ENCODE measurements around the gene MCCC2.
"Not testable (repeated sequence)": the region's sequence is repeated elsewhere in the genome, so short reads cannot be mapped to it uniquely, and the experiment has no call there.

- TF ChIP-seq, protein P1, sequence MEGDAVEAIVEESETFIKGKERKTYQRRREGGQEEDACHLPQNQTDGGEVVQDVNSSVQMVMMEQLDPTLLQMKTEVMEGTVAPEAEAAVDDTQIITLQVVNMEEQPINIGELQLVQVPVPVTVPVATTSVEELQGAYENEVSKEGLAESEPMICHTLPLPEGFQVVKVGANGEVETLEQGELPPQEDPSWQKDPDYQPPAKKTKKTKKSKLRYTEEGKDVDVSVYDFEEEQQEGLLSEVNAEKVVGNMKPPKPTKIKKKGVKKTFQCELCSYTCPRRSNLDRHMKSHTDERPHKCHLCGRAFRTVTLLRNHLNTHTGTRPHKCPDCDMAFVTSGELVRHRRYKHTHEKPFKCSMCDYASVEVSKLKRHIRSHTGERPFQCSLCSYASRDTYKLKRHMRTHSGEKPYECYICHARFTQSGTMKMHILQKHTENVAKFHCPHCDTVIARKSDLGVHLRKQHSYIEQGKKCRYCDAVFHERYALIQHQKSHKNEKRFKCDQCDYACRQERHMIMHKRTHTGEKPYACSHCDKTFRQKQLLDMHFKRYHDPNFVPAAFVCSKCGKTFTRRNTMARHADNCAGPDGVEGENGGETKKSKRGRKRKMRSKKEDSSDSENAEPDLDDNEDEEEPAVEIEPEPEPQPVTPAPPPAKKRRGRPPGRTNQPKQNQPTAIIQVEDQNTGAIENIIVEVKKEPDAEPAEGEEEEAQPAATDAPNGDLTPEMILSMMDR (IDR thresholded peaks at IDR 0.05 in 8 of 11, conservative IDR thresholded peaks at IDR 0.05 in 3 of 11) = not testable (repeated sequence)
- TF ChIP-seq POLR2AphosphoS5 (IDR thresholded peaks at IDR 0.05) = not testable (repeated sequence)
Measured at GRCh38 chr5:71650940-71651339, 63.8 kb downstream of the MCCC2 start.

Measured in spleen (tissue), 7 donors.